ENCODE data around the gene TSHZ3.

The TSHZ3 gene

DNA sequence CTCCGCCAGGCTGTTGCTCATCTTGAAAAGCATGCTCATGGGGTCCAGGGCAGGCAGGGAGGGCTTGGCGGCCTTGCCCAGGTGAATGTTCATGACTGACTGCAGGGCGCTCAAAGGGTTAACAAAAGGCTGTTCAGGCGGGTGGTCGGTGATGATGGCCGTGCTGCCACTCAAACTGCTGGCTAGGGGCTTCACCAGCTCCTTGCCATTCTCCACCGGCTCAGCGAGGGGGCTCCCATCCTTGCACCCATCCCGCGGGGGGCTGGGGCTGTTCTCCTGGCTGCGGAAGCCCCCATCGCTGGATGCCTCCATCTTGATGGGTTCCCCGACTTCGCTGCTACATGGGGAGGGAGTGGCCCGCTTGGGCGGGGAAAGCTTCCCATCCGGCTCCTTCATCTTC, 71.7 kb downstream of the TSHZ3 start:
- TF ChIP-seq, protein P1, sequence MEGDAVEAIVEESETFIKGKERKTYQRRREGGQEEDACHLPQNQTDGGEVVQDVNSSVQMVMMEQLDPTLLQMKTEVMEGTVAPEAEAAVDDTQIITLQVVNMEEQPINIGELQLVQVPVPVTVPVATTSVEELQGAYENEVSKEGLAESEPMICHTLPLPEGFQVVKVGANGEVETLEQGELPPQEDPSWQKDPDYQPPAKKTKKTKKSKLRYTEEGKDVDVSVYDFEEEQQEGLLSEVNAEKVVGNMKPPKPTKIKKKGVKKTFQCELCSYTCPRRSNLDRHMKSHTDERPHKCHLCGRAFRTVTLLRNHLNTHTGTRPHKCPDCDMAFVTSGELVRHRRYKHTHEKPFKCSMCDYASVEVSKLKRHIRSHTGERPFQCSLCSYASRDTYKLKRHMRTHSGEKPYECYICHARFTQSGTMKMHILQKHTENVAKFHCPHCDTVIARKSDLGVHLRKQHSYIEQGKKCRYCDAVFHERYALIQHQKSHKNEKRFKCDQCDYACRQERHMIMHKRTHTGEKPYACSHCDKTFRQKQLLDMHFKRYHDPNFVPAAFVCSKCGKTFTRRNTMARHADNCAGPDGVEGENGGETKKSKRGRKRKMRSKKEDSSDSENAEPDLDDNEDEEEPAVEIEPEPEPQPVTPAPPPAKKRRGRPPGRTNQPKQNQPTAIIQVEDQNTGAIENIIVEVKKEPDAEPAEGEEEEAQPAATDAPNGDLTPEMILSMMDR (IDR thresholded peaks at IDR 0.05; ENCODE audit: extremely low read depth, missing control alignments) = no peak
- DNase-seq (ENCODE audit: low spot score) = no peak

DNA sequence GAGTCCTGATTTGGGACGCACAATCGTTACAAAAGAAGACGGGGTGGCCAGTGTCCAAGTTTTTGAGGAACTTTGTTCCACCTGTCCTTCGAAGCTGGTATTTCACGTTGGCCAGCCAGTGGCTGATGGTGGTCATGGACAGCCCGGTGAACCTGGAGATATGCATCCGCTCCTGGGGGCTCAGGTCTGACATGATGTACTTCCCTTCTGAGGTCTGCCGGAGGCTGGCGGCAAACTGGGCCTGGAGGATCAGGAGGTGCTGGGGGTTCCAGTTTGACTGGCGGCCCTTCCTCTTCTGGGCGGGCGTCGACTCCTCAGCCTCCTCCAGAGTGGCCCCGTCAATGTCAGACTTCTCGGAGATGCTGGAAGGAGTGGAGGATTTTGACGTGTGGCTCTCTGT, 72.4 kb downstream of the TSHZ3 start:
- TF ChIP-seq, protein P1 (IDR thresholded peaks at IDR 0.05; ENCODE audit: extremely low read depth, missing control alignments) = no peak
- no peak for DNase-seq (ENCODE audit: low spot score)

DNA sequence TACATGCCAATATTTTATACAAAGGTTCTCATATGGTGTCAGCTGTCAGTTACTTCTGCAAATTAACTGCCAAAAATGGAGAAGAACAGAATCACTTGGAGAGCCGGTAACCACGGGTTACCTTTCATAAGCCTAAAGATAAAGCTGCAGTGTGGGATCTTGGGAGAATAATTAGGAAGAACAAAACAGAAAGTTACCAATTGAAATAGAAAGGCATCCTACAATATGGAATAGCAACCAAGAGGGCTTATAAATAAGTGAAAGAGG, 74.2 kb downstream of the TSHZ3 start:
- DNase-seq (ENCODE audit: low spot score) = no peak
- TF ChIP-seq, protein P1 (IDR thresholded peaks at IDR 0.05; ENCODE audit: extremely low read depth, missing control alignments) = no peak

DNA sequence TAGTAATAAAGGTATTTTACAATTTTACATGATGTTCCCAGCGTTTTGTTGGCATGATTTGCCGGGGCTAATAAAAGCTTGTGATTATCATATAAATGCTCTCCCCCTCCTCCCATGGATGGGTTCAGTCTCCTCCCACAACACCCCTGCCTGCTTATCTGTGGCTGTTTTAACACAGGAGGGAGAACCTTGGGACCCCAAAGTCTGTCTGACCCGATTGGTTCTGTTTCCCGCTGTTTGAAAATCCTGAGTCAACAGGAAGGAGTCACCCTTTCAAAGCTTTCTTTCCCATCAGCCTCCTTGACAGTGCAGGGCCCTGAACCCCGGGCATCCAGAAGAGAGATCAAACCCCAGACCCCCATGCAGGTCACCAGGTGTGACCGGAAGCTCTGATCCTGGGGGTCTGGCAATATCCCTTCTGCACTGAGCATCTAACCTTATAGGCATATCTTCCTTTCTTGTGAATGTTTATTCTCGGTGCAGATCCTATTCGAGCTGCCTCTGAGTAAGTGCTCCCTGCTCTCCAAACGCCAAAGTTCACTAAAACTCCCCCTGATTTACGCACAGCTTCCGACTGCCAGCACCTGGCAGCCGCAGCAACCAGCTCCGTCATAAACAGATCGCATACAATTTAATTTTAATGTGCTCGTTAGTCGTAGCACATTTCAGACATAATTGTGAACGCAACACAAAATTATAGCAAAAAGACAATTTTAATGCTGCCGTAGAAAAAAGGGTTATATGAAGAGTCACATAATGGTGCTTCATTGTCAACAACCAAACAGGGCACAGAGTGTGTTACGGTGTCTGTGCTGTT, 74.8 kb downstream of the TSHZ3 start:
- no peak for DNase-seq (ENCODE audit: low spot score)
- TF ChIP-seq, protein P1 (IDR thresholded peaks at IDR 0.05; ENCODE audit: extremely low read depth, missing control alignments) = no peak

DNA sequence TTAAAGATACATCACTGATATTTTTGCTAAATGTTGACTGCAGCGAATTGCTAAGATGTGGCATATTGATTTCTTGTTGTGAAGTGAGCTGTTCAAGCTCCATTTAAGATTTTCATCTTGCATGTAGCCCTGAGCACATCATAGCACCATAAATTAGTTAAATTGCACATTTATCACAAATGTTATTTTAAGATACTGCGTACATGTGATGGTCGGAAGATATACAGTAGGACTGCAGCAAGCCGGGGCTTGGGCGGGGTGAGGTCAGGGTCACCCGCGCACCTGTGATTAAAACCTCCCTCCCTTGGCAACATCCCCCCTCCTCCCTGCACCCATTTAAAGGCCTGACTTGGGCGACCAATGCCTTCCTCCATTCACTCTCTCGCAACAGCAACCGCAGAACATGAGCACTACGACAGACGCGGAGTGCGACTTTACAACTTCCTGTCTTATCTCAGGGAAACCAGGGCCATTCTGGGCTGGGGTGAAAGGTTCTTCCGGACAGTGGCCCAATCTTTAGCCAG, 76.6 kb downstream of the TSHZ3 start:
- no peak for DNase-seq (ENCODE audit: low spot score)
- TF ChIP-seq, protein P1 (IDR thresholded peaks at IDR 0.05; ENCODE audit: extremely low read depth, missing control alignments) = no peak

DNA sequence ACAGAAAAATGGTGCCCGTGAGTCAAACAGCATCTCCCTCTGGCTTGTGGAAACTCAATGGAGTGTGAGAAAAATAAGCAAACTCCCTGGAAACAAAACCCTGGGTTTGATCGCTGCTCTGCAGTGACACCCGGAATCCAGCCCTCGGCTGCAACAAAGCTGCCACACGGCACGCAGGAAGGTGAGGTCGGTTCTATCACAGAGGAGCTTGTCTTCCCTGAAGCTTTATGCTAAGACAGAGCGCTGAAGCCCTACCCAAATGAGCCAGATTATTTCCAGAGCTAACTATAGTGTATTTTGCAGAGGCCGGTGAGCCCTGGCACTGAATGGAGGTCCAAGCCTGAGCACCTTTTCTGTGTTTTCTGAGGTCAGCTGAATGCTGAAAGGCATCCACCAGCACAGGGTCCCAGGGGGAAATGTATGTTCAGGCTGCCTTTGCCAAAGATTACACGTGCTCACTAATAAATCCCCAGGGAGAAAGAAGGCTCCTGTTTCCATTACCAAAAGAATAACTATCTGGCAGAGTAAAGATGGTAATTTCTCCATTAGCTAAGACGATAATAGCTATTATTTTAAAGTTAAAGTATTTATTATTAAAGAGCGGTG, 77.8 kb downstream of the TSHZ3 start:
- TF ChIP-seq, protein P1 (IDR thresholded peaks at IDR 0.05; ENCODE audit: extremely low read depth, missing control alignments) = no peak

DNA sequence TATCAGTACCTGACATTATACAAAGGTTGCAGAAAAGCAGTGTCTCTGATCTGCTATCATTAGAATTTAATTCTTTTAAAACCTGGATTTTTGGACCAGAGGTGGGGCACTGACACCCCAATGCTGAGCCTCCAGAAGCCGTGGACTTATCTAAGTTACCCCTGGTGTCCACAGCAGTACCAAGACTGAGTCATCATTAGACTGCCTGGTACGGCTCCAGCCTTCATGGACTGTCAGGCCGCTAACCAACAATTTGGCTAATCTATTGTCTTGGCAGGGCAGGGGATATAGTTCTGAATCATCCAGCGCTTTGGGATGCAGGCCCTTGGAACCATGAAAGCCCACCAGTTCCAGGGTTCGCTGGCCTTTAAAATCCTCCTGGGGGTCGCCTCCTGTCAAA, 78.3 kb downstream of the TSHZ3 start:
- no peak for DNase-seq (ENCODE audit: low spot score)
- TF ChIP-seq, protein P1 (IDR thresholded peaks at IDR 0.05; ENCODE audit: extremely low read depth, missing control alignments) = no peak

More for the DNA sequence above, 77.8 kb downstream of the TSHZ3 start:
- no peak for DNase-seq (ENCODE audit: low spot score)

All from GM20000 (cell line).